Limb (tissue), 2 donors: Measurements from ENCODE around the gene SCNN1A.

Experiments
- DNase-seq, 2 donors: peaks; one replicate each; pipeline ENCODE4 v3.0.0-alpha.2; 2016; ENCODE audit errors: extremely low spot score in 2 of 2

The SCNN1A gene

DNA sequence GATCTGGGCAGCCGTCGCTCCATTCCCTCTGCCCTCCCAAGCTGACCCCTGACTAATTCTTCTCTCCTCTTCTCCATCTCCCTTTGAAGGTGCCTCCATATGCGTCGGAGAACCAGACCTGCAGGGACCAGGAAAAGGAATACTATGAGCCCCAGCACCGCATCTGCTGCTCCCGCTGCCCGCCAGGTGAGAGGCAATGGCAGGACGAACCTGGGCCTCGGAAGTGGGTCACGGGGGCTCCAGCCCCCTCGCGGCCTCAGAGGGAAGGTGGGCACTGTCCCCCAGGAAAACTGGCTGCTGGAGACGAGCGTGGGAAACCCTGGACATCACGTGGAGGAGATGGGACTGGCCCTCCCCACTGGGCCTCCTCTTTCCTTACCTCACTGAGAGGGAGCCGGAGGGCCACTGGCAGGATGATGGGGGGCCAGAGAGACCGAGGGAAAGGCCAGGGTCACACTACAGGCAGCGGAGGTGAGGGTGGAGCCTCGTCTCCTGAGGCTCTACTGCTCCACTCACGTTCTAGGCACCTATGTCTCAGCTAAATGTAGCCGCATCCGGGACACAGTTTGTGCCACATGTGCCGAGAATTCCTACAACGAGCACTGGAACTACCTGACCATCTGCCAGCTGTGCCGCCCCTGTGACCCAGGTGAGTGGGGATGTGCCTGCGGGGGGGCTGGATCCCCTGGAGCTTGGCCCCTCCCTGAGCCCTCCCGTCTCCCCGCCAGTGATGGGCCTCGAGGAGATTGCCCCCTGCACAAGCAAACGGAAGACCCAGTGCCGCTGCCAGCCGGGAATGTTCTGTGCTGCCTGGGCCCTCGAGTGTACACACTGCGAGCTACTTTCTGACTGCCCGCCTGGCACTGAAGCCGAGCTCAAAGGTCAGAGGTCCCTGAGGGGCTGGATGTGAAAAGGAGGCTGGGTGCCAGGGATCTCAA lies 9.4 kb upstream of the SCNN1A start:
- DNase-seq, result no peak

DNA sequence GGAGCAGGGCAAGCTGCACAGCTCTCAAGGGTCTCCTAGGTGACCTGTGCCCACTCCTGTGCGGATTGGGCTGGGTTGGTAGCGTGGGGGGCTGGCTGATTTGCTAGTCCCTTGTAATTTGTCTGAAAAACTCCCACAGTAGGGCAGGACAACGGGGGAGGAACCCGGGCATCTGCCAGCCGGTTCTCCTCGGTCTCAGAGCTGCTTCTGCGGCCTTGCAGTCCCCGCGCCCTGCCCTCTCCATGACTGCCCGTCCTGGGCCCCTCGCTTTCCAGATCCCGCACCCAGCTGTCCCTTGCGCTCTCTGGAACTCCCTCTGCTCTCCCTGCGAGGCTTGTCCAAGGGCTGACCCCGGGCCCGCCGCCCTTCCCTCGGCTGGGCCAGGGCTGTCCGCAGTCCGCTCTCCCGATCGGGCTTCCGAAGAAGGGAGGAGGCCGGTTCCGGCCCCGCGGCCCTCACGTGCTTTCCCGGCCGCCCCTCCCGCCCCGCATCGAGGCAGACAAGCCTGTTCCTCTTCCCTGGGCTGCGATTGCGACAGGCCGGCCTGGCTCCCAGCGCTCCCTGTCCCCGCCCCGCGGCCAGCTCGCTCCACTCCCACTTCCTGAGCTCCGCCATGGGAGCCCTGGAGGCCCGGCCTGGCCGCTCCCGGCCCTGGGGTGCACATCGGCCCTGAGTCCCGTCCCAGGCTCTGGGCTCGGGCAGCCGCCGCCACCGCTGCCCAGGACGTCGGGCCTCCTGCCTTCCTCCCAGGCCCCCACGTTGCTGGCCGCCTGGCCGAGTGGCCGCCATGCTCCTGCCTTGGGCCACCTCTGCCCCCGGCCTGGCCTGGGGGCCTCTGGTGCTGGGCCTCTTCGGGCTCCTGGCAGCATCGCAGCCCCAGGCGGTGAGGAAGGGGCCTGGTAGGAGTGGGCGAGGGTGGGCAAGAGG lies 8.5 kb upstream of the SCNN1A start, which contains the start of gene LTBR:
TSS of gene LTBR (plus strand) at position 591 of the 927 bp plus-strand sequence. CDS start at position 788, 197 bp downstream.
- peak; percentile 74 to 88 for DNase-seq

DNA sequence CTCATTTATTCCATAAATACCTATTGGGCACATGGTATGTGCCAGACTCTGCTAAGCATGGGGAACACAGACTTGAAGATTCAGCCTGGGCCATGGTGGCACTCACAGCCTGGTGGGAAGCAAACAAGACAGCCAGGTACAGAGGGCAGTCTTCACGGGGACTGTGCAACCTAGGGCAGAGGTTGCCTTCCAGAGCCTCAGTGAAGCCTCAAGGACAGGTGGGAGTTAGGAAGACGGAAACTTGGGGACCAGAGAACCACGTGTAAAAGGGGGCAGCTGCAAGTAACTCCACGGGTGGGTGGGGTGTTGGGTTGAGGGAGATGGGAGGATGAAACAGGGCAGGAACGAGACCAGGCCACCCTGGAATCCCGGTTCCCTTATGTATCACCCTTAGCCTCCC lies 7.6 kb upstream of the SCNN1A start:
- no peak for DNase-seq

DNA sequence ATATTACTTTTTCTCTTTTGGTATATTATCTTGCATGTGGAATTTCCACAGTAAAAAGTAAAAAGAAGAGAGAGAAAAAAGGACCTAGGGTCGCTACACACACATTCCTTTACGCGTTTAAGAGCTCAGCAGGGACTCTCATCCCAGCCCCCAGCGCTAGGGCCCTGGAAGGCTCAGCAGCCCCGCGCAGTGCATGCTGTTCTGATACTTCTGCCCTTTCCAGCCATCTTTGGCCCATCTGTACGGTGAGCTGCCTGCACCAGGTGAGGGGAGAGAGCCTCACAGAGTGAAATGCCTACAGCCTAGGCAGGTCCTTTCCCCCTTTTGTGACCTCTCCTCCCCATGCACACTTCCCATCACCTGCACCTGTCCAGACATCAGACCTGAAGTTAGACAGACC lies 7.0 kb upstream of the SCNN1A start:
- DNase-seq, result no peak

DNA sequence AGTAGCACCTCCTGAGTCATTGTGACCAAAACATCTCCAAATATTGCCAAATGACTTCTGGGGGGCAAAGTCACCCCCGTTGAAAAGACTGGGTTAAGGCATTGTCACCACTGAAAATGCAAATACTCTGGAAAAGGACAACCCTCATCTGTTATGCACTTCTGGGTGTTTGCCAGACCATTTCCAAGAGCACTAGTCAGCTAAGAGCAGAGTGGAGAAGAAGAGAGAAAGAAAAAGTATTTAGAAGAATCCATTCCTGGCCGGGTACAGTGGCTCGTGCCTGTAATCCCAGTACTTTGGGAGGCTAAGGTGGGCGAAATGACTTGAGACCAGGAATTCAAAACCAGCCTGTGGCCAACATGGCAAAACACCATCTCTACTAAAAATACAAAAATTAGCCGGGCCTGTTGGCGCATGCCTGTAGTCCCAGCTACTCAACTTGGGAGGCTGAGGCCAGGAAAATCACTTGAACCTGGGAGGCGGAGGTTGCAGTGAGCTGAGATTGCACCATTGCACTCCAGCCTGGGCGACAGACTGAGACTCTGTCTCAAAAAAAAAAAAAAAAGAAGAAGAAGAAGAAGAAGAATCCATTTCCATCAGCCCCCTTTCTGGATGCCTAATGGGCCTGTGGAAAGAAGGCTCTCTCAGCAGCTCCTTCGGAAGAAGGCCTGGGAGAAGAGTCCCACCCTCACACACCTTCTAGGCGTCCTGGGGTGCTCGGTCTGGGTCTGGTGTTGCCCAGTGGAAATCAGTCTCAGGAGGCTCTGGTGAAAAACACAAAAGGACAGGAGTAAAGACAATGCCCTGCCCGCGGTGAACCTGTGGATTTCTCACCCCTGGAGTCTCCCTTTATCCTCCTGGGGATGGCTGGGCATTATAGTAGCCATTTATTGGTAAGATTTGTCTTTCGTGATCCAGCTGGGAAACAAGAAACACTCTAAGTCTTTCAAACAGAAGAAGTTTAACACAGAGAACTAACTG lies 5.1 kb upstream of the SCNN1A start:
- DNase-seq, result no peak

DNA sequence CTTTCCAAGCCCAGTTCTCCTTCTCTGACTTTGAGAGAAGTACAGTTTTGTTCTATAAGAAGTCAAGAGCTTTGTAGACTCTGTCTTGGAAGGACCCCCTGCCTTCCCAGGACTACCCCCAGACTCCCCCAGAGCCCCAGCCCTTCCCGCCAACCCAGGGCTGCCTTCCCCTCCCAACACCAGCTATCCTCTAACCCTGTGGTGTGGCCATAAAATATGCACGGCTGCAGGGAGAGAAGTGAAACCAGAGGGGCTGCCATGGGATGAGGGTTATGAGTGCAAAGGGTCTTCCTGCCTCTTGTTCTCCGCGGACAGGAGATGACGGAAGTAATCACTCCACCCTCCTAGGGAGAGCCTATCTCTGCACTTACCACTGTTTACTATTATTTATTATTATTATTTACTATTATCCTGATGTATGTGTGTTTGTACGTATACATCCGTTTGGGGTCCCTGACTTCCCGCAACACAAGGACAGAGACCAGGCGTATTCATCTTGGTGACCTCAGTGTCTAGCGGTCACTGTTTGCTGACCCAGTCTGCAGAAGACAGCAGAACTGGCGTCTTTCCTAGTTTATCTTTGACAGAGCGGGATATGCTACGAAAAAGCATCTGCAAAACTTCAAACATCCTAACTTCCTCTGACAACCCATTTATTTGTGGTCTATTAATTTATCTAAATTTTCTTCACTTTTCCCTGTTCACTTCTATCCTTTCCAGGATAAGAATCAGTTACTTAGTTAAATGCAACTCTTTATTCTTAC lies 3.5 kb upstream of the SCNN1A start:
- DNase-seq, result no peak

DNA sequence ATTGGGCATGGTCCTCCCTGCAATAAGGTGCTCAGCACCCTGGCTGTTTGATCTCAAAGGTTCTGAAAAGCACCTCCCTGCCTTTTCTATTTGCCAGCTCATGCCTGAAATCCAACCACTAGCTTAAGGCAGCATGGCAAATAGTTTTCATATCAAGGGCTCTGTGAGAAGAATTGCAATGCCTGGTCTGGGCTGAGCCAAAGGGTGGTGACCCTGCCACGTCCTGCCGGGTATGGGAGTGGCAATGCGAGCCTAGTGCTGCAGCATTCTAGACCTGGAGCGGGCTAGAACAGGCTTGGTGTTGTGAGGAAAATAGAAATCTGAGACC lies 2.3 kb upstream of the SCNN1A start:
- no peak for DNase-seq

DNA sequence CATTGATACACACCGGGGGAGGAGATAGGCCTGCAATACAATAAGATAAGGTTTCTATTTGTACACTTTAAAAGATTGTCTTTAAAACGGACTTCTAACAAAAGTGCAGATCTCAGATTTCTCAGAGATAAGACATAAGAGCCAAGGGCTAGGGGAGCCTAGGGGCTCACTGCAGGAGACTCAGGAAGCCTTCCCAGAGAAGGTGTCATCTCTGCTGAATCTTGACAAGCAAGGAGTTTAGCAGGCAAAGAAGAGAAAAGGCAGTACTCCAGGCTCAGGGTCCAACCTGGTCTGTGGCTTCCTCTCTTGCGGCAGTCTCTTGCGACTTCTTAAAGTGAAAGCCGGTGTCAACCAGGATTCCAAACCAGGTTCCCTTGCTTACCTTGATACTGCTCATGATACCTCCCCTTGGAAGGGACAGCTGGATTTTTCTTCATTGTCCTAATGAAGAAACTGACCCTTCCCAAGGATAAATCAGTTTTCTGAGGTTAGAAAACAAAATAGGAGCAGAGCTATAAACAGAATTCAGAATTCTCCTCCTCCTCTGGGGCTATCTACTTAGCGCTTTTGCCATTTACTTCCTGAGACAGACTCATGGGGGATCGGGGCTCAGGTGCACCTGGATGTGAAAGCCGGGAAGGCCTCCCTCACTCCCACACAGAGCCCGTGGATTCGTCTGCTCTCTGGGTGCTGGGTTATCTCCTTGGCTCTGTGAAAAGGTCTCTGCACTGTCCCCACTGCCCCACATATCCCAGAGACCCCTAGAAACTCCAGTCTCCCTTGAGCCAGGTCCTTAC lies 1.7 kb upstream of the SCNN1A start:
- peak in 1 of 2 donors; percentile 11 for DNase-seq

DNA sequence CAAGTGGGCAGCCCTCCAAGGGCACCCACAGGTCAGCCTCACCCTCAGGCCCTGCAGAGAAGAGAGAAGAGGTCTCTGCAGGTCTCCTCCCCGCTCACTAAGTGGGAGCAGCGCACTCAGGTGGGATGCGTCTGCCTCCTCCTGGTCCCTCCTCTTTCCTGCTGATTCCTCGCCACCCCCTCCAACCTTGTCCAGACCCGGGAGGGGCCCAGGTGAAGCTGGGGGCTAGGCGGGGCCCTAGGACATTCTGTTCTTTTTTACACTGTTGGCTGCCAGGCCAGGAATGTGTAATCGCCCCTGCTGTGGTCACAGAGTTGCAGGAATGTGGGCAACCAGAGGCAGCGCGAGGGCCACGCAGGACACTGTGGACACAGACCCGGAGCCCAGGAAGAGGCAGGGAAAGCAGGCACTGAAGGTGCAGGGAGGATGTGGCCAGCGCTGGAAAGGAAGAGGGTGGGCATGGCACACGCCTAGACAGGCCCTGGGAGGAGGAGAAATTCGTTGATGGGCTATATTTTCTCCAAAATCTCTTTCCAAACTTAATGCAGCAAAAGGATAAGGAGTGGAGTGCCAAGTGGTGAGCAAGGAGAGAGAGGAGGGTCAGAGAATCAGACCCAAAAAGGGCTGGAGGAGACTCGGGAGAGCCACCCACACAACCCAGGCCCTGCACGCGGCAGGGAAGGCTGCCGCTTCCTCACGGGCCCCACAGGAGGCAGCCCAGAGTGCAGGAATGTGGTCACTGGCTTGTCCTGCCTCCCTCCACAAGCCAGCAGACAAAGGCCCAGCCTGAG lies 911 bp upstream of the SCNN1A start:
- DNase-seq, result peak in 1 of 2 donors; percentile 39

DNA sequence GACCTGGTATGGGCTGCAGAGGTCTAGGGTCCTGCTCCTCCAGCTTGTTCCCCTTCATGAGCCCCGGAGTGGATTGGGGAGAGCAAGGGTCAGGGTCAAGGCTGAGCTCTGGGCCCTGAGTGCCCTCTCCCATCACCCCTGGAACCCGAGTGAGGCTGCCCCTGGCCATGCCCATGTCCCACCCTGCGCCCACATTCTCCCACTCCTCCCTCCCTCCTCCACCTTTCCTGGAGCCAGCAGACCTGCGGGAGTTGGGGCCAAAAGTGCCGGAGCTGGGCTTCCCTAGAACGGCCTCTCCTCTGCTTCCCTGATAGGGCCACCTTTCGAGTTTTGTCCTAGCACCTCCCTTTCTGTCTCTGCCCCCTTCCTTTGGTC lies 590 bp downstream of the SCNN1A start:
- peak in 1 of 2 donors; percentile 14 for DNase-seq

DNA sequence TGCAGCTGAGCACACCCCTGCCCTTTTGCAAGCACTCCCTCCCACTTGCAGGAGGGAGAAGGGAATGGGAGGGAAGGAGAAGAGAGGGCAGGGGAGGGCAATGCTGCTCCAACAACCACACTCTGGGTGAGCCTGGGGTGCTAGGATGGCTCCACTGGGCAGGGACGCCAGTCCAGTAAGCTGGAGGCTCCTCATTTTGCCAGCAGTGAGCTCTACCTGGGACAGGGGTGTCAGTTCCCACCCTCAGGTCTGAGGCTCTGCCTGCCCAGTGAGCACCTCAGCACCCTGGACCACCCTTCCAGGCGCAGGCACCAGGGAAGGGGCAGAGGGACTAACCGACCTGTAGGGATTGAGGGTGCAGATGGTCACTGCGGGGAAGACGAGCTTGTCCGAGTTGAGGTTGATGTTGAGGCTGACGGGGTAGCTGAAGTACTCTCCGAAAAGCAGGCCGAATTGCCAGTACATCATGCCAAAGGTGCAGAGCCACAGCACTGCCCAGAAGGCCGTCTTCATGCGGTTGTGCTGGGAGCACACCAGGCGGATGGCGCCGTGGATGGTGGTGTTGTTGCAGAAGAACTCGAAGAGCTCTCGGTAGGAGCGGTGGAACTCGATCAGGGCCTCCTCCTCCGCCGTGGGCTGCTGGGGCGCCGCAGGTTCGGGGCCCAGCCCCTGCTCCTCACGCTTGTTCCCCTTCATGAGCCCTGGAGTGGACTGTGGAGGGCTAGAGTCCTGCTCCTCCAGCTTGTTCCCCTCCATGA lies 1.2 kb downstream of the SCNN1A start:
- DNase-seq, result peak in 1 of 2 donors; percentile 32

DNA sequence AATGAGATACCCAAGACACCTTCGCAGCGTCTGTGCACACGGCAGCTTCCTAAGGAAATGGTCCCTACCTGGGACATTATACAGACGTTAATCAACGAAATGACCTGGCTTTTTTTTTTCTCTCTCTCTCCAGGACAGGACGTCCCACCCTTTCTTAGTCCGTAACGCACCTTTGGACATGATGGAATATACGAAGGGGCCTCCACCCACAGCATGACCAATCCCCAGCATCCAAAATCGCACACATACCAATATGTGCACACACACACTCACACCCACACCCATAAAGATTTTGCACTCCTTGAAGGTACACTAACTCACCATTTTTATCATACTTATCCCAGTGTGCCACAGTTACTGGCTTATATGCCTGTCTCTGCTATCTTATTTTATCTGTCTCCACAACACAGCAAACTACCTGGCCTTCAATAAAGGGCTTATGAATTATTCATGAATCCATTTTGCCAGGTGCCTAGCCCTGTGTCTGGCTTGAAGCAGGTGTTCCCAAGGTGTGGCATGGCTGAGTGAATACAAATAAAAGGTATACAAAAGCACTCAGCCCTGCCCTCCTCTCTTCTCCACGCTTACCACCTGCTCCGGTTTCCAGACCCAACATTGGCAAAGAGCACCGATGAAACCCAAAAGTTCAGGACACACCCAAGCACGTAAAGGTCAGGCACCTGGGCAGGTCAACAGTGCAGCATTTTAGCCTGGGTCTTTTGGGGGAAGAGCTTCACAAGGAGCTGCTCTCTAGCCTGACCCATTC lies 2.2 kb downstream of the SCNN1A start:
- DNase-seq, result no peak

DNA sequence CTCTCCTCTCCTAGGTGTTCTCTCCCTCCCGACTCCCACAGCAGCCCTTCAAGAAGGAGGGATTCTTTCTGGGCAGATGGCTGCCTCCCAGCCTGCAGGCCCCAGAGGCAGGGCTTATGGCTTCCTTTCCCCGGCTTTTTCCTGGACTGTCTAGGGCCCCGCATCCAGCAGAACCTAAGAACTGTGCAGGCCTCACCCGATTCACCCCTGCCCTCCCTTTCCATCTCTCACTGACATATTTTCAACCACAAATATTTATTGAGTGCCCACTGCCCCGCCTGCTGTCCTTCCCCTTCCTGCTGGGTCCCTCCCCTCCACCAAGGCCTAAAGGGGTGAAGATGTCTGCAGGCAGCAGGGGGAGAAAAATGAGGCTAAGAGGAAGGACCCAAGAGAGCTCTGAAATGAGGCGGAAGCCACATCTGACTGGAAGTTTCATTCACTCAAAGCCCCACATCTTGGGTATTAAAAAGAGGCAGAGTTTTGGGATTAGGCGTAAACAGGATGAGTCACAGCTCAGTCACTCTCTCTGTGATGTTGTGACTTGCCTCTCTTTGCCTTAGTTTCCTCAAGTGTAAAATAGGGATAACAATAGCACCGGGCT lies 2.9 kb downstream of the SCNN1A start:
- no peak for DNase-seq

DNA sequence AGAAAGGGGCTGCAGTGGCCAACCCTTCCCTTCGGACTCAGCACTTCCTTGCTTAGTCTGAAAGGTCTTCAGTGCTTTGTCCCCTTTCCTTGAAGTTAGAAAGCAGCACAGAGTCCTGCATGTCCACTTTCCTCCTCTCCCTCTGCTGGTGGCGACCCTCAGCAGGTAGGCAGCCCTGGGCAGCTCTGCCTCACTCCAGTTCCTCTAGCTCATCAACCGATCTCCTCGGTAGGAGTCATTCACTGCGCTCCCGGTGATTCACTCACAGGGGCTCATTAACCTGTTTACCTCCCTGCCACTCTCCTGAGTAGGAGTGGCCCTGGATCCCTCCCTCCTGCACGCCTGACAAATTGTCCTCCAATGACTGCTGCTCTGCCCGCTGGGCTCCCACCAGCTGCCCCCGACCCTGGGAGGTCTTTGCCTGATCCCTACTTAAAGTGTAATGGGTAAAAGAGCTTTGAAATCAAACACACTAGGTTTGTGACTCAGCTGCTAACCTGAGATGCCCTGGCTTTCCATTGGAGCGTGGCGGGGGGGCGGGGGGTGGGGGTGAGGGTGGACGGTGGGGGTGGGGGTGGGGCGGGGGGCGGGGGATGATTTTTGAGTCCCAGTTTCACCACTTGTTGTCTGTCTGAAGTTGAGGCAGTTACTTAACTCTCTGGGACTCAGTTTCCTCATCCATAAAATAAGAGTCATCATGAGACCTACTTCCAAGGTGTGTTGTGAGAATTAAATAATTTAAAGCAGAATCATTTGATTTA lies 4.2 kb downstream of the SCNN1A start:
- no peak for DNase-seq

DNA sequence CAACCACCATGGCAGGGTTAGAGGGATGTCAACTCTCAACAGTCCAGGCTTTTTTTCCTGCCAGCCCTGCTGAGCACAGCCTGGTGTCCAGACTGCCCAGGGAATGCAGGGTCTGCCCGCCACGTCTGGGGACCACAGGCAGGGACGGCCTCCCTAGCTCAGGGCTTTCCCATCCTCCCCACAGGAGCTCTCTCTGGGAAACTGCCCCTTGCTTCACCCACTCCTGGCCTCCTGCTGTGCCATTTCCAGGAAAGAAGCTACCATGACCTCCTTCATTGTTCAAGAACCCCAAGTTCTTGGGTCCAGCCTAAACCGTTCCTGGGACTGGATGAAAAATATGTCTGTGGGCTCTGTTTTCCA lies 4.8 kb downstream of the SCNN1A start:
- DNase-seq, result no peak

DNA sequence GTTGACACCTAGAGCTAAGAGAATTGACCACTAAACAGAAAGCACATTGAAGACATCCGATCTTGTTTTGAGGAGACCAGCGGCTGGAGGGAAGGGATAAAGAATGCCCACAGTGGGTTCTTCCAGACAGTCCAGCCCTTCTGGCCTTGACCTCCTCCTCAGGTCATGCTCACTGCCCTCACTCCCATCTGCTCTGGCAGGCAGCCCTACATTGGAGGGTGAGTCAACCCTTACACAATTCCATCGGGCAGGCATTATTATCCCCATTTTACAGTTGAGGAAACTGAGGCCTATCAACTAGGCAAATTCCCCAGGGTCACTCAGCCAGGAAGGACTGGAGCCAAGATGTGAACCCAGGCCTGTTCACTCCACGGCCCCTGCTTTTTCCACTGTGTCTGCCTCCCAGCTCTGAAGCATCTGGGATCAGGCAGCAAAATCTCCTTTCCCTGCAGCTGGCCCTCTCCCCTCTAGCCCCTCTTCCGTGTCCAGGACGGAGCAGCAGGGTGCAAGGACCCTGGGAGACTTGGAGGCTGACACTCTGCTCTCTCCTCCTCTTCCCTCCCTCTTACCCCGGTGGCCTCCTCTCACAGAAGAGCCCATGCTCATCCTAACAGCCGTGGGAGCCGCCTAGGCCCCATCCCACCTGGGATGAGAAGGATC lies 5.3 kb downstream of the SCNN1A start:
- DNase-seq, result no peak
